Activated T-cell treated with anti-CD3 and anti-CD28 coated beads for 24 hours (primary cell): ENCODE results near the gene AGER.
A peak's percentile ranks its signal among the peaks of the same experiment; 100 is the strongest.
"Not testable (repeated sequence)": the region's sequence is repeated elsewhere in the genome, so short reads cannot be mapped to it uniquely, and the experiment has no call there.

Experiments used
- DNase-seq: peaks from one replicate; pipeline ENCODE4 v3.0.0-alpha.2; 2020; ENCODE audit warnings: low read depth

Gene AGER

GRCh38 chr6:32186151-32186840, 2.2 kb upstream of the AGER start:
- not testable (repeated sequence) for DNase-seq

- DNase-seq: peak; percentile 47
Measured at GRCh38 chr6:32185681-32186131, 1.7 kb upstream of the AGER start.

- DNase-seq: no peak
Measured at GRCh38 chr6:32183483-32184083, 470 bp downstream of the AGER start.

- DNase-seq: no peak
Measured at GRCh38 chr6:32183030-32183429, 1.0 kb downstream of the AGER start.

GRCh38 chr6:32182555-32182981, 1.5 kb downstream of the AGER start:
- DNase-seq: no peak

GRCh38 chr6:32181915-32182529, 2.0 kb downstream of the AGER start:
- DNase-seq: no peak

- no peak for DNase-seq
Measured at GRCh38 chr6:32181148-32181702, 2.8 kb downstream of the AGER start.

- DNase-seq: no peak
Measured at GRCh38 chr6:32179766-32180405, 4.2 kb downstream of the AGER start.

GRCh38 chr6:32178547-32179440, 5.3 kb downstream of the AGER start:
- no peak for DNase-seq

- DNase-seq: peak; percentile 90
Measured at GRCh38 chr6:32177788-32178546, 6.1 kb downstream of the AGER start, which contains the start of gene RNF5. Gene RNF5, plus strand, starts transcription at chr6:32178405. Its CDS starts 107 bp downstream, at chr6:32178512.

- DNase-seq: no peak
Measured at GRCh38 chr6:32177183-32177787, 6.8 kb downstream of the AGER start.

GRCh38 chr6:32176476-32177182, 7.4 kb downstream of the AGER start:
- no peak for DNase-seq

- DNase-seq: peak; percentile 95
Measured at GRCh38 chr6:32175711-32176475, 8.2 kb downstream of the AGER start, which contains the start of gene AGPAT1. Gene AGPAT1, minus strand, starts transcription at chr6:32176084. Its CDS starts 4,588 bp downstream, at chr6:32171496.

GRCh38 chr6:32175322-32175710, 8.7 kb downstream of the AGER start:
- DNase-seq: no peak

GRCh38 chr6:32174416-32174815, 9.6 kb downstream of the AGER start:
- DNase-seq: no peak

- no peak for DNase-seq
Measured at GRCh38 chr6:32173051-32173727, 10.9 kb downstream of the AGER start.

GRCh38 chr6:32171234-32171633, 12.8 kb downstream of the AGER start:
- no peak for DNase-seq

GRCh38 chr6:32170294-32170693, 13.8 kb downstream of the AGER start:
- DNase-seq: no peak
